Measurements from ENCODE around the gene MTFR1L.

The MTFR1L gene

DNA sequence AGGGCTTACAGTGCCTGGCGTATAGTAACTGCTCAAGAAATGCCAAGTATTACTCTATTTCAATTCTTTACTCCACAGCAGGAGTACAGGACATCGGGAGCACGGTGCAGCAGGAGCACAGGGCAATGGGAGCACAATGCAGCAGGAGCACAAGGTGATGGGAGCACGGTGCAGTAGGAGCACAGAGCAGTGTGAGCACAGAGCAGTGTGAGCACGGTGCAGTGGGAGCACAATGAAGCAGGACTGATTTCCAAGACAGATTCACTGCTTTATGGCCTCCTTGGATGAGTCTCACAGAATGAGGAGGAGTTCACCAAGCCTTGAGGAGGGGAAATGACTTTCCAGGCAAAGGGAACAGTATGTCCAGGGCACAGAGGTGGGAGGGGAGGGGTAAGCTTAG, 60.8 kb downstream of the MTFR1L start:
- in situ Hi-C loops (cut with MboI; ENCODE audit: low sequenced_read_pairs, unreplicated experiment): no loop called here
- no peak for DNase-seq (ENCODE audit: low spot score)
- no peak for TF ChIP-seq CTCF (IDR thresholded peaks at IDR 0.05; ENCODE audit: borderline replicate concordance, control extremely low read depth, extremely low read depth, insufficient read depth, missing control alignments)

GRCh38 chr1:25881266-25881665, 61.5 kb downstream of the MTFR1L start:
- in situ Hi-C loops (cut with MboI; ENCODE audit: low sequenced_read_pairs, unreplicated experiment): no loop called here
- no peak for DNase-seq (ENCODE audit: low spot score)
- TF ChIP-seq CTCF (IDR thresholded peaks at IDR 0.05; ENCODE audit: borderline replicate concordance, control extremely low read depth, extremely low read depth, insufficient read depth, missing control alignments): no peak
